Tibial nerve (tissue), 4 donors: Measurements from ENCODE around the gene CRISPLD2. TPM values are rescaled to one million over a fixed set of nuclear protein-coding genes. Genes with fewer than 3 reads are reported as not detected.
A peak's percentile ranks its signal among the peaks of the same experiment; 100 is the strongest.

Source experiments
- DNase-seq, 2 donors: peaks; one replicate each; pipeline ENCODE4 v3.0.0-alpha.2; 2019; ENCODE audit warnings: low spot score in 2 of 2
- H3K27ac ChIP-seq, 4 donors: fragments of 200-600 bp; sonication (generic) in 3 of 4; one replicate each; pipeline ENCODE4 v1.5.1; 2017 to 2019; ENCODE audit warnings: mild to moderate bottlenecking in 1 of 4
- H3K27me3 ChIP-seq, 2 donors: fragments of 200-600 bp; sonication (generic) in 1 of 2; one replicate each; pipeline versions ENCODE4 v1.5.1 to v1.6.0; 2017 to 2019
- H3K36me3 ChIP-seq, 3 donors: fragments of 200-600 bp; sonication (generic); one replicate each; pipeline ENCODE4 v1.5.1; 2018 to 2019
- H3K4me1 ChIP-seq, 4 donors: fragments of 200-600 bp; sonication (generic) in 3 of 4; one replicate each; pipeline ENCODE4 v1.5.1; 2017 to 2019
- H3K4me3 ChIP-seq, 4 donors: fragments of 200-600 bp; sonication (generic) in 3 of 4; one replicate each; pipeline ENCODE4 v1.5.1; 2017 to 2019; ENCODE audit warnings: mild to moderate bottlenecking in 1 of 4, moderate library complexity in 1 of 4
- H3K9me3 ChIP-seq, 4 donors: fragments of 200-600 bp; sonication (generic) in 3 of 4; one replicate each; pipeline ENCODE4 v1.5.1; 2017 to 2019
- EP300 ChIP-seq, 2 donors: sonication (generic); formaldehyde crosslinking; IDR thresholded peaks; one replicate each; pipeline ENCODE4 v1.6.1; 2017; ENCODE audit warnings: antibody characterized with exemption in 2 of 2, mild to moderate bottlenecking in 1 of 2
- POLR2A ChIP-seq, 2 donors: fragments of 450-650 bp; IDR thresholded peaks; one replicate each; pipeline ENCODE4 v1.6.1; 2017; ENCODE audit warnings: antibody characterized with exemption in 2 of 2, mild to moderate bottlenecking in 2 of 2, moderate library complexity in 2 of 2
- WGBS, 2 donors: methylation state at CpG; one replicate each; pipeline ENCODE4 v1.1.5; 2018; 5-methylcytosine and 5-hydroxymethylcytosine counted together
- total RNA-seq, 4 donors: library from RNA; depleted of rRNA; stranded (reverse); fragments of >200 nt; gene quantifications; one replicate each; pipeline ENCODE4 v1.1.0, GENCODE V29; 2016
- TF ChIP-seq, protein P1 (sequence below), 5 experiments: fragments of 200-600 bp in 3 of 5; fragments of 450-650 bp in 2 of 5; sonication (generic) in 3 of 5; IDR thresholded peaks; one replicate each; pipeline ENCODE4 v1.5.1; 2016 to 2019; ENCODE audit warnings: antibody characterized with exemption in 5 of 5, mild to moderate bottlenecking in 3 of 5, moderate library complexity in 2 of 5

CRISPLD2 gene
- total RNA-seq, 4 donors from 2014 or later, result 136 to 232 (median 207) TPM

DNA sequence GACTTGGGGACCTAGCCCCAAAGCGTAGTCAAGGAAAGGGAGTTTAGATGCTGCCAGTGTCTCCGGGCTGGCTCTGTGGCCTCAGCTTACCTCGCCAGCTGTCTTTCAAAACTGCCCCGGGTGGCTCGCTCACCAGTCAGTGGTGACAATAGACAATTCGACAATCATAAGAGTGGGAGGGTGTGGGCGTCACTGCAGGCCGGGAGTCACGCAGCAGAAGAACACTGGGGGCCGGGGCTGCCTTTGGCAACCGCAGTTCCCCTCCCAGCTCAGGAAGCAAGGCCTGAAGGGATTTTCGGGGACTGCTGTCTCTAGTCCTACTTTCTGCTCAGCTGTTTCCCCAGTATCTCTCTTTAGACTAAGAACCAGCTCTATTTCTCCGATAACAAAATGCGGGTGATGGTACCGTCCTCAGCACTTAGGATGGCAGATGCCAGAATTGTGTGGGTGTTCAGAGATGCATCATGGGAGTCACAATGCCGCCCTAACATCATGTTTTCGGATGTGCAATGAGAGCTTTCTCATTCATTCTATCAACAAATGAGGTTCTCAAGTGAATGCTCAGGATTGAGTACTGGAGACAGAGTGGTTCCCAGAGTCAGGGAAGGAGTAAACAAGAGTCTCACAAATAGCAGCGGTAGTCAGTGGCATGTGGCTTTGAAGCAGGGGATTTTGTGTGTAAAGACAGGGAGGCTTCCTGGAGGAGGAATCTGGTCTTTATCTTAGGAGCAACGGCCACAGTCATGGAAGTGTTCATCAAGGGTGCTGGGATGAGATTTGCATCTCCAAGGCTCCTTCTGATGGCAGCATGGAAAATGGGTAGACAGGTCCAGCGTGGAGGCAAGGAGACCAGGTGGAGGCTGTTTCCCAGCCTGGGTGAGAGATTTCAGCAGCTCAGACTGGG lies 98.5 kb downstream of the CRISPLD2 start:
- Histone ChIP-seq H3K27me3 (no peaks in the 10 kb centered on the region), H3K4me3 (no peak overlapping the region), H3K36me3 (no peaks in the 10 kb centered on the region), H3K9me3 (no peaks in the 10 kb centered on the region), H3K27ac (peak overlapping the region in 2 of 4 donors; percentile 24 to 72), H3K4me1 (peaks cover 0 to 74% (median 6%) of the 10 kb centered on the region in 4 donors)
- WGBS, 2 donors, result 72 to 75% methylated on average over 14 to 20 of the region's 20 CpGs
- no peak for DNase-seq
- no peak for TF ChIP-seq EP300 (IDR thresholded peaks at IDR 0.05)
- TF ChIP-seq POLR2A (IDR thresholded peaks at IDR 0.05), result no peak
- TF ChIP-seq, protein P1, sequence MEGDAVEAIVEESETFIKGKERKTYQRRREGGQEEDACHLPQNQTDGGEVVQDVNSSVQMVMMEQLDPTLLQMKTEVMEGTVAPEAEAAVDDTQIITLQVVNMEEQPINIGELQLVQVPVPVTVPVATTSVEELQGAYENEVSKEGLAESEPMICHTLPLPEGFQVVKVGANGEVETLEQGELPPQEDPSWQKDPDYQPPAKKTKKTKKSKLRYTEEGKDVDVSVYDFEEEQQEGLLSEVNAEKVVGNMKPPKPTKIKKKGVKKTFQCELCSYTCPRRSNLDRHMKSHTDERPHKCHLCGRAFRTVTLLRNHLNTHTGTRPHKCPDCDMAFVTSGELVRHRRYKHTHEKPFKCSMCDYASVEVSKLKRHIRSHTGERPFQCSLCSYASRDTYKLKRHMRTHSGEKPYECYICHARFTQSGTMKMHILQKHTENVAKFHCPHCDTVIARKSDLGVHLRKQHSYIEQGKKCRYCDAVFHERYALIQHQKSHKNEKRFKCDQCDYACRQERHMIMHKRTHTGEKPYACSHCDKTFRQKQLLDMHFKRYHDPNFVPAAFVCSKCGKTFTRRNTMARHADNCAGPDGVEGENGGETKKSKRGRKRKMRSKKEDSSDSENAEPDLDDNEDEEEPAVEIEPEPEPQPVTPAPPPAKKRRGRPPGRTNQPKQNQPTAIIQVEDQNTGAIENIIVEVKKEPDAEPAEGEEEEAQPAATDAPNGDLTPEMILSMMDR (IDR thresholded peaks at IDR 0.05), result no peak

DNA sequence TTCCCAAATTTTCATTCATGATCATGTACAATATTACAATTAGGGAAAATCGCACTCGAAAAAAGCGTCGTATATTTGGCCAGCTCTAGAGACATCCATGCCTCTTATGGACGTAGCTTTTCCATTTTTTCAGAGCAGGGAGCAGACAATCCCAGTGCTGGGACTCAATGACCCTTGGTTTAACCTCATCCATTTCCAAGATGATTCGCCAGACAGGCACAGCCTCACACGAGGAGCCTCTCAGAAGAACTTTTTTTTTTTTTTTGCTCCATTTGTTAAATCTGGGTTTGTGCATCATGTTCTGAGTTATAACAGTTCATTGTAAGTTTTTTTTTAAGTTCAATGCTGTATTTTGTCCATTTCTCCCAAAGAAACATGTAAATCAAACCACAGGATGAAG lies 99.5 kb downstream of the CRISPLD2 start:
- Histone ChIP-seq H3K27ac (peak overlapping the region in 3 of 4 donors; percentile 14 to 72 (median 35)), H3K4me1 (peaks cover 0 to 71% (median 8%) of the 10 kb centered on the region in 4 donors), H3K27me3 (no peaks in the 10 kb centered on the region), H3K36me3 (no peaks in the 10 kb centered on the region), H3K4me3 (no peak overlapping the region), H3K9me3 (no peaks in the 10 kb centered on the region)
- TF ChIP-seq POLR2A (IDR thresholded peaks at IDR 0.05) (no peak), EP300 (IDR thresholded peaks at IDR 0.05) (no peak)
- TF ChIP-seq, protein P1 (IDR thresholded peaks at IDR 0.05), result no peak
- DNase-seq, result no peak
- 39% methylated on average over 7 of the region's 7 CpGs for WGBS, 2 donors

DNA sequence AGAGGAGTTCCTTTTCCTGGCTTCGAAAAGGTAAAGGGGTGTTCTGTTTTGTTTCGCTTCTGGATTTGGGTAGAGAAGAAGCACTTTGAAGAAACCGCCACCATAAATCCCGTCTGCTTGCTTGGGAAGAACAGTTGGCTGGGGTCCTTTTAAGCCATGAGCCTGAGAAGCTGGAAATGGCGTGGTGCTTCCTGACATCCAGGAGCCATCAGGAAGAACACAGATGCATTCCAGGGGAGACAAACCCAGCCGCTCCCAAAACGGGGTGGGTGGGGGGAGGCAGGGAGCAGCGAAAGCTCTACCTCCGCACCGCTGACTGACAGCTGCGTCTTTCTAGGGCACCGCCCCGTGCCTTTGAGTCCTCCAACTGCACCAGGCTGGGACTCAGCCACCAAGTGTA lies 99.9 kb downstream of the CRISPLD2 start:
- TF ChIP-seq EP300 (IDR thresholded peaks at IDR 0.05), result no peak
- TF ChIP-seq POLR2A (IDR thresholded peaks at IDR 0.05), result no peak
- TF ChIP-seq, protein P1 (IDR thresholded peaks at IDR 0.05), result no peak
- H3K36me3 ChIP-seq, result no peaks in the 10 kb centered on the region
- no peak overlapping the region for H3K4me3 ChIP-seq
- 55 to 63% methylated on average over 10 to 13 of the region's 13 CpGs for WGBS, 2 donors
- no peaks in the 10 kb centered on the region for H3K9me3 ChIP-seq
- H3K27ac ChIP-seq, result peak overlapping the region in 3 of 4 donors; percentile 14 to 72 (median 35)
- H3K4me1 ChIP-seq, result peaks cover 0 to 71% (median 9%) of the 10 kb centered on the region in 4 donors
- DNase-seq, result no peak
- H3K27me3 ChIP-seq, result no peaks in the 10 kb centered on the region

DNA sequence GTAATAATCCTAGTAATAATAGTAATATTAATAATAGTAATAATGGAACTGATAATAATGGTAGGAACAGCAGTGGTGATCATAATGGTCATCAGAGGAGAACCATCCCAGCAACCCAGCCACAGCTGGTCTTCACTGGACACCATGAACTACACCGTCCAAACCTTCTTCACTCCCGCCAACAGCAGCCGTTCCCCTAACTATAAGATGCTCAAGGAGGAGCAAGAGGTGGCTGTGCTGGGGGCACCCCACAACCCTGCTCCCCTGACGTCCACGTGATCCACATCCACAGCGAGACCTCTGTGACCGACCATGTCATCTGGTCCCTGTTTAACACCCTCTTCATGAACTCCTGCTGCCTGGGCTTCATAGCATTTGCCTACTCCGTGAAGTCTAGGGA lies 100.5 kb downstream of the CRISPLD2 start:
- TF ChIP-seq, protein P1 (IDR thresholded peaks at IDR 0.05), result no peak
- no peak for TF ChIP-seq EP300 (IDR thresholded peaks at IDR 0.05)
- TF ChIP-seq POLR2A (IDR thresholded peaks at IDR 0.05), result no peak
- no peak for DNase-seq
- Histone ChIP-seq H3K9me3 (no peaks in the 10 kb centered on the region), H3K4me1 (peaks cover 0 to 71% (median 10%) of the 10 kb centered on the region in 4 donors), H3K27me3 (no peaks in the 10 kb centered on the region), H3K4me3 (no peak overlapping the region), H3K27ac (peak overlapping the region in 1 of 4 donors; percentile 72), H3K36me3 (no peaks in the 10 kb centered on the region)
- WGBS, 2 donors, result 93 to 99% methylated on average over 8 of the region's 8 CpGs
